Activated naive CD8-positive, alpha-beta T cell treated with anti-CD3 and anti-CD28 coated beads, Interleukin-2, amount 10 ng/mL, durations not matched to agents 7 days and 5 days (primary cell): ENCODE results near the gene MT1HL1. TPM values are rescaled to one million over a fixed set of nuclear protein-coding genes. Genes with fewer than 3 reads are reported as not detected.

Experiments
- ATAC-seq: fragments of 150-1000 bp; cut with Tn5 transposase; one replicate; pipeline ENCODE4 v1.10.0; 2021; ENCODE audit warnings: low read depth, moderate library complexity
- POLR2A ChIA-PET: fragments of 350-600 bp; sonication (Branson Sonifier 250); formaldehyde crosslinking; loops from one replicate; lab custom pipeline; 2021; ENCODE audit warnings: antibody characterized with exemption; lab: Charles Lee
- DNase-seq: peaks from one replicate; pipeline ENCODE4 v3.0.0; 2021
- H3K27ac Mint-ChIP-seq: one replicate; pipeline ENCODE4 v1.8.0; 2022; ENCODE audit warnings: mild to moderate bottlenecking, mixed read lengths
- H3K27me3 Mint-ChIP-seq: one replicate; pipeline ENCODE4 v1.8.0; 2022; ENCODE audit warnings: mild to moderate bottlenecking, moderate library complexity, mixed read lengths
- H3K36me3 Mint-ChIP-seq: one replicate; pipeline ENCODE4 v1.8.0; 2021; ENCODE audit warnings: mild to moderate bottlenecking, mixed read lengths
- H3K4me1 Mint-ChIP-seq: one replicate; pipeline ENCODE4 v1.8.0; 2021; ENCODE audit warnings: mixed read lengths
- H3K4me3 Mint-ChIP-seq: one replicate; pipeline ENCODE4 v1.8.0; 2022; ENCODE audit warnings: mild to moderate bottlenecking, moderate library complexity, mixed read lengths
- H3K9me3 Mint-ChIP-seq: one replicate; pipeline ENCODE4 v1.8.0; 2021; ENCODE audit warnings: mixed read lengths
- total RNA-seq, 2 experiments: library from RNA; stranded (reverse); gene quantifications; one replicate each; pipeline ENCODE4 v1.2.3, GENCODE V29; 2021

Gene MT1HL1
- total RNA-seq, 2 experiments from 2014 or later: not detected

- no peaks in the 10 kb centered on the region for H3K9me3 Mint-ChIP-seq
- no peaks in the 10 kb centered on the region for H3K4me1 Mint-ChIP-seq
- H3K4me3 Mint-ChIP-seq: no peak overlapping the region
- POLR2A ChIA-PET: no interaction called here
- H3K27me3 Mint-ChIP-seq: no peaks in the 10 kb centered on the region
- DNase-seq (no peak), ATAC-seq (no peak)
- no peak overlapping the region for H3K27ac Mint-ChIP-seq
- no peaks in the 10 kb centered on the region for H3K36me3 Mint-ChIP-seq
Measured at GRCh38 chr1:237033804-237034203, 29.6 kb upstream of the MT1HL1 start.

GRCh38 chr1:237033061-237033460, 28.8 kb upstream of the MT1HL1 start:
- DNase-seq: no peak
- POLR2A ChIA-PET: no interaction called here
- Mint-ChIP-seq H3K9me3 (no peaks in the 10 kb centered on the region), H3K27me3 (no peaks in the 10 kb centered on the region), H3K4me3 (no peak overlapping the region), H3K36me3 (no peaks in the 10 kb centered on the region), H3K27ac (no peak overlapping the region), H3K4me1 (no peaks in the 10 kb centered on the region)
- no peak for ATAC-seq

GRCh38 chr1:237032029-237032428, 27.8 kb upstream of the MT1HL1 start:
- no peak overlapping the region for H3K4me3 Mint-ChIP-seq
- no peak for ATAC-seq
- POLR2A ChIA-PET: no interaction called here
- no peaks in the 10 kb centered on the region for H3K9me3 Mint-ChIP-seq
- H3K36me3 Mint-ChIP-seq: no peaks in the 10 kb centered on the region
- H3K27me3 Mint-ChIP-seq: no peaks in the 10 kb centered on the region
- H3K4me1 Mint-ChIP-seq: no peaks in the 10 kb centered on the region
- H3K27ac Mint-ChIP-seq: no peak overlapping the region
- DNase-seq: no peak

- no peaks in the 10 kb centered on the region for H3K36me3 Mint-ChIP-seq
- no peaks in the 10 kb centered on the region for H3K4me1 Mint-ChIP-seq
- no peak overlapping the region for H3K27ac Mint-ChIP-seq
- ATAC-seq: no peak
- H3K27me3 Mint-ChIP-seq: no peaks in the 10 kb centered on the region
- POLR2A ChIA-PET: no interaction called here
- H3K4me3 Mint-ChIP-seq: no peak overlapping the region
- no peaks in the 10 kb centered on the region for H3K9me3 Mint-ChIP-seq
- no peak for DNase-seq
Measured at GRCh38 chr1:237031480-237031879, 27.2 kb upstream of the MT1HL1 start.

DNA sequence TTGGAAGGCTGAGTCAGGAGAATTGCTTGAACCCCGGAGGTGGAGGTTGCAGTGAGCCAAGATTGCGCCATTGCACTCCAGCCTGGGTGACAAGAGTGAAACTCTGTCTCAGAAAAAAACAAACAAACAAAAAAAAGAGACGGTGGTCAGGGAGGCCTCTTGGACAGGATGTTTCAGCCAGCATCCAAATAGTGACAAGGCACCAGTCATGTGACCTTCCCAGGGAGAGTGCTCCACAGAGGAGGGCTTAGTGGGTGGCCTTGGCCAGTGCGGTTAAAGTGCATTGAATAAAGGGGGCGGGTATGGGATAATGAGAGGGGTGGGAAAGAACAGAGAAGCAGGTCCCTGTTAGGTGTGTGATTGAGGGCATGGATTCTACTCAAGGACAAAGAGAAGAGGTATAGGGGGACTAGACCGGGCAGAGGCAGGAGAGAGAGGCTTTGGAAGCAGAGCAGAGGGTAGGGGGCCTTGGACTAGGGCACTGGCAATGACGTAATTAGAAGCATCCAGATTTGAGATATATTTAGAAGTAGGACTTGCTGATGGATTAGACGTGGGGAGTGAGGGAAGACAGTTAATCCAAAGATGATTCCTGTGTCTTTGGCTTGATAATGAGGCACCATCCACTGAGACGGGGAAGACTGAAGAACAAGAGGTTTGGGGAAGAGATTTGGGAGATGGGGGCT, 25.8 kb upstream of the MT1HL1 start:
- ATAC-seq (no peak), DNase-seq (no peak)
- Mint-ChIP-seq H3K4me3 (no peak overlapping the region), H3K4me1 (no peaks in the 10 kb centered on the region), H3K27ac (no peak overlapping the region), H3K36me3 (peaks cover 1% of the 10 kb centered on the region), H3K9me3 (no peaks in the 10 kb centered on the region), H3K27me3 (no peaks in the 10 kb centered on the region)
- POLR2A ChIA-PET: no interaction called here

DNA sequence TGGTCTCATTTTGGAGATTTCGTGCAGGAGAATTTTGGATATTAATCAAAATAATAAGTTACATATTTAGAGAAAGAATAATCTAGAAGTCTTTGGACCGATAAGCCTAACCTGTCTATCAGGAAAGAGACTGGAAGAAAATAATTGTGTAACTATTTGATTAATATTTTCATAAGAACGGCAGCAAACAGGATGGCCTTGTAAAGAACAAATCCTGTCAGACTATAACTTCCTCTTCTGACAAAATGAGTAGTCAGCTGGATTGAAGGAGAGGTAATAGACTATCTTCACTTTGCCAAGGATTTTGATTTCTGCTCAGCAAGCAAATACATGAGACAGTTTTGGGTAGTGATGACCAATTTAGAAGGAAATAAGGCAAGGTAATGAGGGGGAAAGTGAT, 25.0 kb upstream of the MT1HL1 start:
- no peak overlapping the region for H3K27ac Mint-ChIP-seq
- no peak overlapping the region for H3K4me3 Mint-ChIP-seq
- no peak for DNase-seq
- POLR2A ChIA-PET: no interaction called here
- H3K27me3 Mint-ChIP-seq: no peaks in the 10 kb centered on the region
- peaks cover 1% of the 10 kb centered on the region for H3K36me3 Mint-ChIP-seq
- H3K9me3 Mint-ChIP-seq: no peaks in the 10 kb centered on the region
- no peak for ATAC-seq
- H3K4me1 Mint-ChIP-seq: no peaks in the 10 kb centered on the region

- DNase-seq: no peak
- H3K4me1 Mint-ChIP-seq: no peaks in the 10 kb centered on the region
- ATAC-seq: no peak
- peaks cover 1% of the 10 kb centered on the region for H3K36me3 Mint-ChIP-seq
- no peak overlapping the region for H3K4me3 Mint-ChIP-seq
- H3K27ac Mint-ChIP-seq: no peak overlapping the region
- POLR2A ChIA-PET: no interaction called here
- no peaks in the 10 kb centered on the region for H3K9me3 Mint-ChIP-seq
- H3K27me3 Mint-ChIP-seq: no peaks in the 10 kb centered on the region
Measured at GRCh38 chr1:237025358-237026074, 21.3 kb upstream of the MT1HL1 start.

GRCh38 chr1:237018896-237019295, 14.7 kb upstream of the MT1HL1 start:
- H3K9me3 Mint-ChIP-seq: no peaks in the 10 kb centered on the region
- H3K27ac Mint-ChIP-seq: no peak overlapping the region
- no peak for DNase-seq
- peaks cover 7% of the 10 kb centered on the region for H3K27me3 Mint-ChIP-seq
- no peaks in the 10 kb centered on the region for H3K4me1 Mint-ChIP-seq
- H3K36me3 Mint-ChIP-seq: no peaks in the 10 kb centered on the region
- POLR2A ChIA-PET: no interaction called here
- no peak overlapping the region for H3K4me3 Mint-ChIP-seq
- ATAC-seq: no peak

DNA sequence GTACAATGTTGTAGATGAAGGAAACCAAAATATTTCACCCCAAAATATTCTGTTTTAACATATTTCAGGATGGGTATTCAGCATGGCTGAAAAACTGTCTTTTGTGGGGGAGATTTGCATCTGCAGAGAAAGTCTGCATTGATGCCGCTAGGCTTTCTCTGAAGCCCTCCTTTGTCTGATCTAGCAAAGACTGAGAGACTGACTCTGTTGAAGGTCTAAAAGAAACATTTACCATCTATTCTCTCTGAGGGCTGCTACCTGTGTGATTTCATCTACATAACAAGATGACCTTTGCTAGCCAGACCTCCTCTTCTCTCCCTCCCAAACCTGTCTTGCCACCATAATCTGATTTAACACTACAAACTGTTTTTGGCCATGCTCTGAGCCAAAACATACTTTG, 12.4 kb upstream of the MT1HL1 start:
- POLR2A ChIA-PET: no interaction called here
- H3K27ac Mint-ChIP-seq: no peak overlapping the region
- H3K4me3 Mint-ChIP-seq: no peak overlapping the region
- ATAC-seq (no peak), DNase-seq (no peak)
- peaks cover 7% of the 10 kb centered on the region for H3K27me3 Mint-ChIP-seq
- no peaks in the 10 kb centered on the region for H3K4me1 Mint-ChIP-seq
- no peaks in the 10 kb centered on the region for H3K9me3 Mint-ChIP-seq
- no peaks in the 10 kb centered on the region for H3K36me3 Mint-ChIP-seq

DNA sequence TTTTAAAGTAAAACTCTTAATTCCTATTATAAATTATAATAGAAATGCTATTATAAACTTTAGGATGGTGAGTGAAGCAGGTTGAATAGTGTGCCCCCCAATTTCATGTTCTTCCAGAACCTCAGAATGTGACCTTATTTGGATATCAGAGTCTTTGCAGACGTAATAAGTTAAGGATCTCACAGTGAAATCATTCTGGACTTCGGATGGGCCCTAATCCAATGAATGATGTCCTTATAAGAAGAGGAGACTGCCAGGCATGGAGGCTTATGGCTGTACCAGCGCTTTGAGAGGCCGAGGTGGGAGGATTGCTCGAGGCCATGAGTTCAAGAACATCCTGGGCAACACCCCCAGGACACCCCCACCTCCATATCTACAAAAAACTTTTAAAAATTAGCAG, 9.4 kb upstream of the MT1HL1 start:
- no peak overlapping the region for H3K4me3 Mint-ChIP-seq
- H3K27ac Mint-ChIP-seq: no peak overlapping the region
- peaks cover 12% of the 10 kb centered on the region for H3K27me3 Mint-ChIP-seq
- no peaks in the 10 kb centered on the region for H3K4me1 Mint-ChIP-seq
- no peak for DNase-seq
- POLR2A ChIA-PET: no interaction called here
- no peaks in the 10 kb centered on the region for H3K9me3 Mint-ChIP-seq
- no peak for ATAC-seq
- H3K36me3 Mint-ChIP-seq: no peaks in the 10 kb centered on the region

DNA sequence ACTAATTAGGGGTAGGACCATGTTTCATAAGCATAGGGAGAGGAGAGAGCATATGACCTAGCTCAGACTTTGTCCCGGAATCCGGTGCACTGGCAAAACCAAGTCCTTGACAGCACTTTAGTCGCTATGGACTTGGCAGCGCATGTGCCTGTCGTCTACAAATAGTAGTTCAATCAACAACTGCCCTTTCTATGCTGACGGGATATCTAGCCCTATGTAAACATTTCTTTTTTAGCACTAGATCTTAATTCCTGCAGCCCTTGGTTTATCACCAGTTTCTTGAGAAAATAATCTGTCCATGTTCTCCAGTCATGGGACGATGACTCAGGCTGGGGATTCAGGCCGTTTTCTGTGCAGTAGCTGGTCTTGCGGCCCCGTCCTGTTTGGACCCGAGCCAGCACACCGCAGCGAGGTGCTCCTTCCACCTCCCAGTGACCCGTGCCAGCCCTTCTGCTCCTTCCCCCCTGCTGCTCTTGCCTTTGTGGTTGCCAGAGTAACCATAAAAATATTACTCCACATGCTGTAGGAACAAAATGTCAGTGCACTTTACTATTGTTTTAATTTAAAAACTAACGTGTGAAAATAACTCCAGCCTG, 8.6 kb upstream of the MT1HL1 start:
- POLR2A ChIA-PET: no interaction called here
- no peaks in the 10 kb centered on the region for H3K9me3 Mint-ChIP-seq
- no peak for DNase-seq
- H3K4me3 Mint-ChIP-seq: no peak overlapping the region
- peaks cover 12% of the 10 kb centered on the region for H3K27me3 Mint-ChIP-seq
- H3K36me3 Mint-ChIP-seq: no peaks in the 10 kb centered on the region
- no peaks in the 10 kb centered on the region for H3K4me1 Mint-ChIP-seq
- H3K27ac Mint-ChIP-seq: no peak overlapping the region
- no peak for ATAC-seq

- H3K27me3 Mint-ChIP-seq: peaks cover 9% of the 10 kb centered on the region
Measured at GRCh38 chr1:237012361-237012760, 8.1 kb upstream of the MT1HL1 start.

DNA sequence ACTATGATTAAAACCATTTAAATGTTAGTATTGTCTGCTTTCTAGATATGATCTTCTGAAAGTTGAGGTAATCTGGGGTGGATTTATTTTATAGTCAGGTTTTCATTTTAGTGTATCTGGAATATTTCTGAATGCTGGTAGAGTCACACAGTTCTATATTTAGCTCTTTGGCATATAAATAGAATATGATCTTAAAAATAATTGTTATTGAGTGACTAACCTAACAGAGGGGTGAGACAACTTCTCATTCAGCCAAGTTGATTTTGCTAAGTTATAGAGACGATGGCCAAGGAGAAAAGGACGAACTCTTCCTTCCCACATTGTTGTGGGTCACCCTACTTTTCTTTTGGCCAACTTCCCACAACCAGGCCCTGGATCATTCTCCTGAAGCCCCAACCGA, 7.2 kb upstream of the MT1HL1 start:
- H3K4me3 Mint-ChIP-seq: no peak overlapping the region
- POLR2A ChIA-PET: no interaction called here
- no peak for ATAC-seq
- no peaks in the 10 kb centered on the region for H3K36me3 Mint-ChIP-seq
- H3K9me3 Mint-ChIP-seq: no peaks in the 10 kb centered on the region
- H3K4me1 Mint-ChIP-seq: no peaks in the 10 kb centered on the region
- no peak overlapping the region for H3K27ac Mint-ChIP-seq
- H3K27me3 Mint-ChIP-seq: peaks cover 7% of the 10 kb centered on the region
- DNase-seq: no peak

More at GRCh38 chr1:237012361-237012760, 8.1 kb upstream of the MT1HL1 start:
- no peaks in the 10 kb centered on the region for H3K4me1 Mint-ChIP-seq
- no peaks in the 10 kb centered on the region for H3K36me3 Mint-ChIP-seq
- no peak overlapping the region for H3K4me3 Mint-ChIP-seq
- DNase-seq (no peak), ATAC-seq (no peak)
- no peak overlapping the region for H3K27ac Mint-ChIP-seq
- POLR2A ChIA-PET: no interaction called here
- H3K9me3 Mint-ChIP-seq: no peaks in the 10 kb centered on the region

DNA sequence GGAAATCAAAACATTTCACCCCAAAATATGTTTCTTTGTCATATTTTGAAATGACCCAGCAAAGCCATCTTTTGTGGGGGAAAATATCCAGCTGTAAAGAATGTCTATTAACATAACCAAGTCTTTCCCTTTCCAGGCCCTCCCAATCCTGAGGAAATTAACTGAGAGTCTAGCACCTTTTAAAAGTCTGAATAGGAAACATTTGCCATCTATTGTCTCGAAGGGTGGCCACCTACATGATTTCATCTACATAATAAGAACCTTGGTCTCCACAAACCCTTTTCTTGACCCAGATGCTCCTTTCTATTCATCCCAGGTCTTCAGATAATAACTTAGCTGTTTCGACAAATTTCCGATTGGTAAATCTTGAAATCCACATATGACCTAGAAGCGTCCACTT, 5.4 kb upstream of the MT1HL1 start:
- POLR2A ChIA-PET: no interaction called here
- Mint-ChIP-seq H3K4me1 (no peaks in the 10 kb centered on the region), H3K36me3 (no peaks in the 10 kb centered on the region), H3K27ac (no peak overlapping the region), H3K27me3 (peaks cover 7% of the 10 kb centered on the region), H3K9me3 (no peaks in the 10 kb centered on the region), H3K4me3 (no peak overlapping the region)
- no peak for DNase-seq
- no peak for ATAC-seq
